Activated CD4-positive, alpha-beta T cell treated with anti-CD3 and anti-CD28 coated beads, Interleukin-2, Interleukin-4, amounts not matched to agents 100 ng/mL and 50 ng/mL, durations not matched to agents 16 hours and 8 hours (primary cell): Measurements from ENCODE around the gene TRMT1.

Source experiments
- DNase-seq: peaks from one replicate; pipeline ENCODE4 v3.0.0-alpha.2; 2020; ENCODE audit warnings: low spot score

Gene TRMT1

GRCh38 chr19:13102416-13102665, 14.2 kb downstream of the TRMT1 start:
- no peak for DNase-seq

GRCh38 chr19:13101590-13102415, 14.7 kb downstream of the TRMT1 start:
- no peak for DNase-seq

- DNase-seq = no peak
These were observed 15.5 kb downstream of the TRMT1 start for GRCh38 chr19:13100841-13101589.

GRCh38 chr19:13100031-13100588, 16.4 kb downstream of the TRMT1 start:
- peak; percentile 88 for DNase-seq

GRCh38 chr19:13099073-13099999, 17.2 kb downstream of the TRMT1 start:
- DNase-seq = peak; percentile 81

GRCh38 chr19:13098277-13099072, 18.1 kb downstream of the TRMT1 start:
- no peak for DNase-seq

GRCh38 chr19:13097463-13098258, 18.9 kb downstream of the TRMT1 start:
- no peak for DNase-seq

- no peak for DNase-seq
These were observed 19.5 kb downstream of the TRMT1 start for GRCh38 chr19:13097033-13097462.

- no peak for DNase-seq
These were observed 20.3 kb downstream of the TRMT1 start for GRCh38 chr19:13095934-13096927.

GRCh38 chr19:13095393-13095784, 21.2 kb downstream of the TRMT1 start:
- DNase-seq = no peak

- no peak for DNase-seq
These were observed 21.7 kb downstream of the TRMT1 start for GRCh38 chr19:13094771-13095392.

GRCh38 chr19:13094106-13094504, 22.4 kb downstream of the TRMT1 start:
- no peak for DNase-seq

GRCh38 chr19:13093407-13094105, 23.0 kb downstream of the TRMT1 start:
- peak; percentile 83 for DNase-seq

GRCh38 chr19:13092606-13093235, 23.8 kb downstream of the TRMT1 start:
- DNase-seq = no peak

- DNase-seq = no peak
These were observed 24.4 kb downstream of the TRMT1 start for GRCh38 chr19:13092158-13092543.

- no peak for DNase-seq
These were observed 25.0 kb downstream of the TRMT1 start for GRCh38 chr19:13091400-13092157.
